Ishikawa (cell line): ENCODE data around the gene ZNF771.

Experiments used
- CEBPB ChIP-seq: IDR thresholded peaks from 2 replicates; pipeline ENCODE4 v1.6.1; 2012
- CREB1 ChIP-seq: IDR thresholded peaks from 2 replicates; pipeline ENCODE4 v1.6.1; 2012; ENCODE audit warnings: low read depth
- EGR1 ChIP-seq: IDR thresholded peaks from 2 replicates; pipeline ENCODE4 v1.6.1; 2012
- EP300 ChIP-seq: IDR thresholded peaks from 2 replicates; pipeline ENCODE4 v1.6.1; 2012; ENCODE audit warnings: borderline replicate concordance
- FOXM1 ChIP-seq: IDR thresholded peaks from 2 replicates; pipeline ENCODE4 v1.6.1; 2012; ENCODE audit warnings: low read depth, borderline replicate concordance
- NFIC ChIP-seq: IDR thresholded peaks from 2 replicates; pipeline ENCODE4 v1.6.1; 2012
- RAD21 ChIP-seq: IDR thresholded peaks from 2 replicates; pipeline ENCODE4 v1.6.1; 2012; ENCODE audit warnings: low read depth
- TAF1 ChIP-seq: IDR thresholded peaks from 2 replicates; pipeline ENCODE4 v1.6.1; 2012; ENCODE audit warnings: low read depth, mild to moderate bottlenecking
- TCF12 ChIP-seq: IDR thresholded peaks from 2 replicates; pipeline ENCODE4 v1.6.1; 2012; ENCODE audit warnings: low read depth
- TEAD4 ChIP-seq: IDR thresholded peaks from 2 replicates; pipeline ENCODE4 v1.6.1; 2012
- USF1 ChIP-seq: IDR thresholded peaks from 2 replicates; pipeline ENCODE4 v1.6.1; 2012
- YY1 ChIP-seq: IDR thresholded peaks from 2 replicates; pipeline ENCODE4 v1.6.1; 2012; ENCODE audit warnings: low read depth
- ZBTB7A ChIP-seq: IDR thresholded peaks from 2 replicates; pipeline ENCODE4 v1.6.1; 2012; ENCODE audit warnings: low read depth
- TF ChIP-seq, protein P1 (sequence below): IDR thresholded peaks from 2 replicates; pipeline ENCODE4 v1.6.1; 2012; ENCODE audit warnings: low read depth, mild to moderate bottlenecking
- TF ChIP-seq, protein P2 (sequence below): IDR thresholded peaks from 2 replicates; pipeline ENCODE4 v1.6.1; 2012

Gene ZNF771

GRCh38 chr16:30379158-30379783 lies 28.1 kb upstream of the ZNF771 start:
- peak; percentile 65; the same call in 1 of the 2 replicates for TF ChIP-seq ZBTB7A
- no peak for TF ChIP-seq RAD21
- no peak for TF ChIP-seq CREB1

DNA sequence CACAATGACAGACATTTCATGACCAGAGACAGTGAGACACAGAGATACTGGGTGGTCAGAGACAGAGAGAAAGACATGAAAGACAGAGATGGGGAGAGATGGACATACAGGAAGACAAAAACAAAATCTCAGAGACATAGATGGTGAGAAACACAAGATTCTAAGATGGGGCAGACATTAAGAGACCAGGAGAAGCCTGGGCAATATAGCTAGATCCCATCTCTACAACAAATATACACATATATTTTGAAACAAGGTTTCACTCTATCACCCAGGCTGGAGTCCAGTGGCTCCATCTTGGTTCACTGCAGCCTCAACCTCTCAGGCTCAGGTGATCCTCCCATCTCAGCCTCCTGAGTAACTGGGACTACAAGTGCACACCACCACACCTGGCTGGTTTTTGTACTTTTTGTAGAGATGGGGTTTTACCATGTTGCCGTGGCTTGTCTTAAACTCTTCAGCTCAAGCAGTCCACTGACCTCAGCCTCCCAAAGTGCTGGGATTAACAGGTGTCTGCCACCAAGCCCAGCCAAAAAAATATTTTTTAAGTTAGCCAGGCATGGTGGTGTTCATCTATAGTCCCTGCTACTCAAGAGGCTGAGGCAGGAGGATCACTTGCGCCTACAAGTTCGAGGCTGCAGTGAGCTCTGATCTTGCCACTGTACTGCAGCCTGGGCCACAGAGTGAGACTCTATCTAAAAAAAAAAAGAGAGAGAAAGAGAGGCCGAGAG lies 27.2 kb upstream of the ZNF771 start:
- TF ChIP-seq, protein P1, sequence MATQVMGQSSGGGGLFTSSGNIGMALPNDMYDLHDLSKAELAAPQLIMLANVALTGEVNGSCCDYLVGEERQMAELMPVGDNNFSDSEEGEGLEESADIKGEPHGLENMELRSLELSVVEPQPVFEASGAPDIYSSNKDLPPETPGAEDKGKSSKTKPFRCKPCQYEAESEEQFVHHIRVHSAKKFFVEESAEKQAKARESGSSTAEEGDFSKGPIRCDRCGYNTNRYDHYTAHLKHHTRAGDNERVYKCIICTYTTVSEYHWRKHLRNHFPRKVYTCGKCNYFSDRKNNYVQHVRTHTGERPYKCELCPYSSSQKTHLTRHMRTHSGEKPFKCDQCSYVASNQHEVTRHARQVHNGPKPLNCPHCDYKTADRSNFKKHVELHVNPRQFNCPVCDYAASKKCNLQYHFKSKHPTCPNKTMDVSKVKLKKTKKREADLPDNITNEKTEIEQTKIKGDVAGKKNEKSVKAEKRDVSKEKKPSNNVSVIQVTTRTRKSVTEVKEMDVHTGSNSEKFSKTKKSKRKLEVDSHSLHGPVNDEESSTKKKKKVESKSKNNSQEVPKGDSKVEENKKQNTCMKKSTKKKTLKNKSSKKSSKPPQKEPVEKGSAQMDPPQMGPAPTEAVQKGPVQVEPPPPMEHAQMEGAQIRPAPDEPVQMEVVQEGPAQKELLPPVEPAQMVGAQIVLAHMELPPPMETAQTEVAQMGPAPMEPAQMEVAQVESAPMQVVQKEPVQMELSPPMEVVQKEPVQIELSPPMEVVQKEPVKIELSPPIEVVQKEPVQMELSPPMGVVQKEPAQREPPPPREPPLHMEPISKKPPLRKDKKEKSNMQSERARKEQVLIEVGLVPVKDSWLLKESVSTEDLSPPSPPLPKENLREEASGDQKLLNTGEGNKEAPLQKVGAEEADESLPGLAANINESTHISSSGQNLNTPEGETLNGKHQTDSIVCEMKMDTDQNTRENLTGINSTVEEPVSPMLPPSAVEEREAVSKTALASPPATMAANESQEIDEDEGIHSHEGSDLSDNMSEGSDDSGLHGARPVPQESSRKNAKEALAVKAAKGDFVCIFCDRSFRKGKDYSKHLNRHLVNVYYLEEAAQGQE: no peak
- TF ChIP-seq FOXM1 (no peak), CREB1 (no peak), EGR1 (no peak), NFIC (no peak)

GRCh38 chr16:30380803-30381208 lies 26.6 kb upstream of the ZNF771 start:
- TF ChIP-seq ZBTB7A (no peak), NFIC (no peak), EGR1 (no peak), TAF1 (no peak)

- TF ChIP-seq USF1: no peak
- no peak for TF ChIP-seq YY1
- no peak for TF ChIP-seq TAF1
- TF ChIP-seq EP300: no peak
- no peak for TF ChIP-seq TEAD4
- TF ChIP-seq TCF12: no peak
- TF ChIP-seq, protein P2, sequence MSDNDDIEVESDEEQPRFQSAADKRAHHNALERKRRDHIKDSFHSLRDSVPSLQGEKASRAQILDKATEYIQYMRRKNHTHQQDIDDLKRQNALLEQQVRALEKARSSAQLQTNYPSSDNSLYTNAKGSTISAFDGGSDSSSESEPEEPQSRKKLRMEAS: no peak
- no peak for TF ChIP-seq ZBTB7A
Measured at GRCh38 chr16:30381291-30382041, 25.9 kb upstream of the ZNF771 start.

DNA sequence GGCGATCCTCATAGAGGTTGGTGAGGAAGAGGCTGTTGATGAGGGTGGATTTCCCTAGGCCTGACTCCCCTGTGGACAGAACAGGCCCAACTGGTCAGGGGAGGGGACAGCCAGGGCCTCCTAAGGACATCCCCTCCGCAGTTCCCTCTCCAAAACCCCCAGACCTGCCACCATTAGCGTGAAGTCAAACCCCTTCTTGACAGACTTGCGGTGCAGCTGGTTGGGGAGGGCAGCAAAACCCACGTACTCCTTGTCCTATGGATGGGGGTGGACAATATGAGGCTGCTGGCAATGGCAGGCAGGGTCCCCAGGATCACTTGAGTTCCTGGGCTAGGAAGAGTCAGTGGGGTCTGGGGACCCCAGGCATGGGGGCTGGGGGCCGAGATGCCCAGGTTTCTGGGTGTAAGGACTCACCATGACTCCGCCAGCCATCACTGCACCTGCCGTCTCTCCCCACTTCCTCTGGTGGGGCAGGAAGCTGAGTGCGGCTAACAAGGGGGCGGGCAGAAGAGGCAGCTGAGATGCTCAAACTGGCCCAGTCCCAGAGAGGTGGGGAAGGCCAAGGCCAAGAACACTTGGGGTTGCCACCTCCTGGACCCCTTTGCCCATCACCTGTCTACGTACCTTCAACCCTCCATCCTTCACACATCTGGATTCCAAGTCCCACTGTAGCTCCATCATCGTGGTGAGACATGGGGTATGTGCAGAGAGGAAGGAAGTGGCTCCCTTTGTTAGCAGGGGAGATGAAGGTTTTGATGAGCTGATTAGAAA lies 25.1 kb upstream of the ZNF771 start, which contains the start of gene SEPTIN1:
TSS of gene SEPTIN1 (minus strand) at position 451 of the 771 bp plus-strand sequence. CDS start at position 432, 19 bp downstream.
- TF ChIP-seq YY1: no peak
- TF ChIP-seq NFIC: no peak
- TF ChIP-seq ZBTB7A: no peak
- TF ChIP-seq CREB1: no peak
- TF ChIP-seq RAD21: no peak
- TF ChIP-seq EGR1: no peak
- no peak for TF ChIP-seq TEAD4
- no peak for TF ChIP-seq FOXM1
- TF ChIP-seq, protein P2: no peak

DNA sequence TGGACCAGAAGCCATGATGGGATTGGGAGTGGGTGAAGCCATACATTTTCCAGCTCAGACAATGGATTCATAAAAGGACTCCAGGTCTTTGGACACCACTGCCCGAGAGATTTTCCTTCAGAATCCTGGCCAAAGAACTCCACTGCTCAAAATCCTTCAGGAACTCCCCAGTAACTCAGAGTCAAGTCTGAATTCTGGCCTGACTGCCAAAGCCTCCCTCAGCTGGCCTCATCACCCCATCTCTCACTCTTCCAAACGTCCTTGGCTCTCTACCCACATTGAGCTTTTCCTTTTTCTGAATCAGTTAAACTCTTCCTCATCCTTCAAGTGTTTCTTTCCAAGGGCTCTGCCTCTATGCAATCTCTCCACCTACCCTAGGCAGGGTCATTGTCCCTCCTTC lies 23.9 kb upstream of the ZNF771 start:
- no peak for TF ChIP-seq YY1
- TF ChIP-seq USF1: no peak

GRCh38 chr16:30394592-30395154 lies 12.7 kb upstream of the ZNF771 start:
- no peak for TF ChIP-seq CEBPB
